ENCODE data around the gene ADCY9.

ADCY9 gene

DNA sequence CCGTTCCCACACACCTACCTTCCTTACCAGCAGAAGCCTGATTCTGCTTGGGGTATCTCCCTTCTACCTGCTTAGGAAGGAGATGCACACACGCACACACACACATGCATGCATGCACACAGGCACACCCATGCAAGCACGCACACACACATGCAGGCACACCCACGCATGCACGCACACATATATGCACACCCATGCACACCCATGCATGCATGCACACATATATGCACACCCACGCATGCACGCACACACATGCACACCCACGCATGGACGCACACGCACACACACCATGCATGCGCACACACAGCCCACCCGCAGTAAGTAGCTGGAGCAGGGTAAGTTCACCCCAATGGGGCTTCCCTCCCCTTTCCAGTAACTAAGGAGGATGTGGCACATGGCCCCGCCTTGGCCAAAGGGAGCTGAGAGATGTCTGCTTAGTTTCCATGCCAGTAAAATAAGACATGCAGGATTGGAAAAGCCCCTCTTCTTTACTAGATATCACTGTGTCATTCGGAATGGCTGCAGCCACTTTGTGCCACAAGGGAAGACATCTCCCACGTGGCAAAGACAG lies 33.7 kb downstream of the ADCY9 start (continued):
- TF ChIP-seq, protein P1, sequence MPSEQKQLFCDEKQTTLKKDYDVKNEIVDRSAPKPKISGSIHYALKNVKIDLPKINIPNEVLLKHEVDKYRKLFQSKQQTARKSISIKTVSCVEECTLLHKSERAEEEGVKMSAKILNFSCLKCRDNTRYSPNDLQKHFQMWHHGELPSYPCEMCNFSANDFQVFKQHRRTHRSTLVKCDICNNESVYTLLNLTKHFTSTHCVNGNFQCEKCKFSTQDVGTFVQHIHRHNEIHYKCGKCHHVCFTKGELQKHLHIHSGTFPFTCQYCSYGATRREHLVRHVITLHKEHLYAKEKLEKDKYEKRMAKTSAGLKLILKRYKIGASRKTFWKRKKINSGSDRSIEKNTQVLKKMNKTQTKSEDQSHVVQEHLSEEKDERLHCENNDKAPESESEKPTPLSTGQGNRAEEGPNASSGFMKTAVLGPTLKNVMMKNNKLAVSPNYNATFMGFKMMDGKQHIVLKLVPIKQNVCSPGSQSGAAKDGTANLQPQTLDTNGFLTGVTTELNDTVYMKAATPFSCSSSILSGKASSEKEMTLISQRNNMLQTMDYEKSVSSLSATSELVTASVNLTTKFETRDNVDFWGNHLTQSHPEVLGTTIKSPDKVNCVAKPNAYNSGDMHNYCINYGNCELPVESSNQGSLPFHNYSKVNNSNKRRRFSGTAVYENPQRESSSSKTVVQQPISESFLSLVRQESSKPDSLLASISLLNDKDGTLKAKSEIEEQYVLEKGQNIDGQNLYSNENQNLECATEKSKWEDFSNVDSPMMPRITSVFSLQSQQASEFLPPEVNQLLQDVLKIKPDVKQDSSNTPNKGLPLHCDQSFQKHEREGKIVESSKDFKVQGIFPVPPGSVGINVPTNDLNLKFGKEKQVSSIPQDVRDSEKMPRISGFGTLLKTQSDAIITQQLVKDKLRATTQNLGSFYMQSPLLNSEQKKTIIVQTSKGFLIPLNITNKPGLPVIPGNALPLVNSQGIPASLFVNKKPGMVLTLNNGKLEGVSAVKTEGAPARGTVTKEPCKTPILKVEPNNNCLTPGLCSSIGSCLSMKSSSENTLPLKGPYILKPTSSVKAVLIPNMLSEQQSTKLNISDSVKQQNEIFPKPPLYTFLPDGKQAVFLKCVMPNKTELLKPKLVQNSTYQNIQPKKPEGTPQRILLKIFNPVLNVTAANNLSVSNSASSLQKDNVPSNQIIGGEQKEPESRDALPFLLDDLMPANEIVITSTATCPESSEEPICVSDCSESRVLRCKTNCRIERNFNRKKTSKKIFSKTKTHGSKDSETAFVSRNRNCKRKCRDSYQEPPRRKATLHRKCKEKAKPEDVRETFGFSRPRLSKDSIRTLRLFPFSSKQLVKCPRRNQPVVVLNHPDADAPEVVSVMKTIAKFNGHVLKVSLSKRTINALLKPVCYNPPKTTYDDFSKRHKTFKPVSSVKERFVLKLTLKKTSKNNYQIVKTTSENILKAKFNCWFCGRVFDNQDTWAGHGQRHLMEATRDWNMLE (tag by site-specific recombination; conservative IDR thresholded peaks at IDR 0.05; ENCODE audit: low read depth), result no peak
- TF ChIP-seq KLF8 (tag by site-specific recombination; IDR thresholded peaks at IDR 0.05), result no peak
- TF ChIP-seq, protein P2, sequence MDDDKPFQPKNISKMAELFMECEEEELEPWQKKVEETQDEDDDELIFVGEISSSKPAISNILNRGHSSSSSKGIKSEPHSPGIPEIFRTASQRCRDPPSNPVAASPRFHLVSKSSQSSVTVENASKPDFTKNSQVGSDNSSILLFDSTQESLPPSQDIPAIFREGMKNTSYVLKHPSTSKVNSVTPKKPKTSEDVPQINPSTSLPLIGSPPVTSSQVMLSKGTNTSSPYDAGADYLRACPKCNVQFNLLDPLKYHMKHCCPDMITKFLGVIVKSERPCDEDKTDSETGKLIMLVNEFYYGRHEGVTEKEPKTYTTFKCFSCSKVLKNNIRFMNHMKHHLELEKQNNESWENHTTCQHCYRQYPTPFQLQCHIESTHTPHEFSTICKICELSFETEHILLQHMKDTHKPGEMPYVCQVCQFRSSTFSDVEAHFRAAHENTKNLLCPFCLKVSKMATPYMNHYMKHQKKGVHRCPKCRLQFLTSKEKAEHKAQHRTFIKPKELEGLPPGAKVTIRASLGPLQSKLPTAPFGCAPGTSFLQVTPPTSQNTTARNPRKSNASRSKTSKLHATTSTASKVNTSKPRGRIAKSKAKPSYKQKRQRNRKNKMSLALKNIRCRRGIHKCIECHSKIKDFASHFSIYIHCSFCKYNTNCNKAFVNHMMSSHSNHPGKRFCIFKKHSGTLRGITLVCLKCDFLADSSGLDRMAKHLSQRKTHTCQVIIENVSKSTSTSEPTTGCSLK (tag by site-specific recombination; IDR thresholded peaks at IDR 0.05), result no peak
- peak; percentile 85 for TF ChIP-seq ZFHX2 (tag by site-specific recombination; conservative IDR thresholded peaks at IDR 0.05)
- no peak for TF ChIP-seq MEIS1 (CRISPR knock-in tag; IDR thresholded peaks at IDR 0.05; ENCODE audit: borderline replicate concordance)
- TF ChIP-seq ZNF302 (tag by site-specific recombination; IDR thresholded peaks at IDR 0.05; ENCODE audit: low read depth), result no peak
- TF ChIP-seq ZNF155 (tag by site-specific recombination; IDR thresholded peaks at IDR 0.05), result no peak
- TF ChIP-seq KLF16 (tag by site-specific recombination; IDR thresholded peaks at IDR 0.05), result no peak
- no peak for TF ChIP-seq ZNF398 (tag by site-specific recombination; IDR thresholded peaks at IDR 0.05)
- TF ChIP-seq PRDM10 (tag by site-specific recombination; IDR thresholded peaks at IDR 0.05), result no peak
- TF ChIP-seq OSR2 (tag by site-specific recombination; IDR thresholded peaks at IDR 0.05), result no peak
- no peak for TF ChIP-seq ZNF214 (tag by site-specific recombination; IDR thresholded peaks at IDR 0.05; ENCODE audit: borderline replicate concordance)
- TF ChIP-seq, protein P3, sequence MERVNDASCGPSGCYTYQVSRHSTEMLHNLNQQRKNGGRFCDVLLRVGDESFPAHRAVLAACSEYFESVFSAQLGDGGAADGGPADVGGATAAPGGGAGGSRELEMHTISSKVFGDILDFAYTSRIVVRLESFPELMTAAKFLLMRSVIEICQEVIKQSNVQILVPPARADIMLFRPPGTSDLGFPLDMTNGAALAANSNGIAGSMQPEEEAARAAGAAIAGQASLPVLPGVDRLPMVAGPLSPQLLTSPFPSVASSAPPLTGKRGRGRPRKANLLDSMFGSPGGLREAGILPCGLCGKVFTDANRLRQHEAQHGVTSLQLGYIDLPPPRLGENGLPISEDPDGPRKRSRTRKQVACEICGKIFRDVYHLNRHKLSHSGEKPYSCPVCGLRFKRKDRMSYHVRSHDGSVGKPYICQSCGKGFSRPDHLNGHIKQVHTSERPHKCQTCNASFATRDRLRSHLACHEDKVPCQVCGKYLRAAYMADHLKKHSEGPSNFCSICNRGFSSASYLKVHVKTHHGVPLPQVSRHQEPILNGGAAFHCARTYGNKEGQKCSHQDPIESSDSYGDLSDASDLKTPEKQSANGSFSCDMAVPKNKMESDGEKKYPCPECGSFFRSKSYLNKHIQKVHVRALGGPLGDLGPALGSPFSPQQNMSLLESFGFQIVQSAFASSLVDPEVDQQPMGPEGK (tag by site-specific recombination; IDR thresholded peaks at IDR 0.05), result no peak
- TF ChIP-seq ZNF311 (tag by site-specific recombination; IDR thresholded peaks at IDR 0.05; ENCODE audit: borderline replicate concordance), result no peak
- no peak for TF ChIP-seq ZNF184 (tag by site-specific recombination; IDR thresholded peaks at IDR 0.05)
- TF ChIP-seq, protein P4, sequence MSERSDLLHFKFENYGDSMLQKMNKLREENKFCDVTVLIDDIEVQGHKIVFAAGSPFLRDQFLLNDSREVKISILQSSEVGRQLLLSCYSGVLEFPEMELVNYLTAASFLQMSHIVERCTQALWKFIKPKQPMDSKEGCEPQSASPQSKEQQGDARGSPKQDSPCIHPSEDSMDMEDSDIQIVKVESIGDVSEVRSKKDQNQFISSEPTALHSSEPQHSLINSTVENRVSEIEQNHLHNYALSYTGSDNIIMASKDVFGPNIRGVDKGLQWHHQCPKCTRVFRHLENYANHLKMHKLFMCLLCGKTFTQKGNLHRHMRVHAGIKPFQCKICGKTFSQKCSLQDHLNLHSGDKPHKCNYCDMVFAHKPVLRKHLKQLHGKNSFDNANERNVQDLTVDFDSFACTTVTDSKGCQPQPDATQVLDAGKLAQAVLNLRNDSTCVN (tag by site-specific recombination; optimal IDR thresholded peaks at IDR 0.05), result no peak
- TF ChIP-seq ZNF449 (tag by site-specific recombination; IDR thresholded peaks at IDR 0.05), result no peak
- TF ChIP-seq ZIC2 (tag by site-specific recombination; IDR thresholded peaks at IDR 0.05), result no peak
- TF ChIP-seq, protein P5, sequence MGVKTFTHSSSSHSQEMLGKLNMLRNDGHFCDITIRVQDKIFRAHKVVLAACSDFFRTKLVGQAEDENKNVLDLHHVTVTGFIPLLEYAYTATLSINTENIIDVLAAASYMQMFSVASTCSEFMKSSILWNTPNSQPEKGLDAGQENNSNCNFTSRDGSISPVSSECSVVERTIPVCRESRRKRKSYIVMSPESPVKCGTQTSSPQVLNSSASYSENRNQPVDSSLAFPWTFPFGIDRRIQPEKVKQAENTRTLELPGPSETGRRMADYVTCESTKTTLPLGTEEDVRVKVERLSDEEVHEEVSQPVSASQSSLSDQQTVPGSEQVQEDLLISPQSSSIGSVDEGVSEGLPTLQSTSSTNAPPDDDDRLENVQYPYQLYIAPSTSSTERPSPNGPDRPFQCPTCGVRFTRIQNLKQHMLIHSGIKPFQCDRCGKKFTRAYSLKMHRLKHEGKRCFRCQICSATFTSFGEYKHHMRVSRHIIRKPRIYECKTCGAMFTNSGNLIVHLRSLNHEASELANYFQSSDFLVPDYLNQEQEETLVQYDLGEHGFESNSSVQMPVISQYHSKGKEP (tag by site-specific recombination; IDR thresholded peaks at IDR 0.05), result peak; percentile 72
